GM12875 (cell line): ENCODE measurements around the gene MAPKAP1.

Experiments
- H3K4me3 ChIP-seq: one replicate; pipeline ENCODE4 v1.5.1; 2011; ENCODE audit warnings: low read depth, low read length, control low read depth
- TF ChIP-seq, protein P1 (sequence below): IDR thresholded peaks from 2 replicates; pipeline ENCODE4 v1.5.1; 2011; ENCODE audit warnings: low read depth, mild to moderate bottlenecking, control low read depth, inconsistent platforms, low read length, moderate library complexity, borderline replicate concordance; ENCODE audit not compliant: insufficient read depth

MAPKAP1 gene

DNA sequence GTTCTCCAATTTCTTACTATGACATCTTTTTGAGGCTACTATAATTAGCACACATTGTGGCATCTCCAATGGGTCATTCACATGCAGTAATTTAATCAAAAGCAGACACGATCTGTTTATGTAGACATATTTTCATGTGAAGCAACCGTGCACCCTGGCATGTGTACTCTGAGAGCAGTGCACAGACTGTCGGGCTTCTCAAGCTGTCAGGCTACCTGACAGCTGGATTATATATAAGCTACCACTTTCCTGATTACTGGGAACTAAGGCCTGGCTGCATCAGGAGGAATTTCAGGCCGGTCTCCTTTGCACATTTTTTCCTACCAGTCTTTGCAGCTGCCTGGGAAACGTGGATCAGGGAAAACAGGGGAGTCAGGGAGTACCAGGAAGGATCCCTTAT lies 197.5 kb downstream of the MAPKAP1 start:
- no peak overlapping the region for H3K4me3 ChIP-seq
- TF ChIP-seq, protein P1, sequence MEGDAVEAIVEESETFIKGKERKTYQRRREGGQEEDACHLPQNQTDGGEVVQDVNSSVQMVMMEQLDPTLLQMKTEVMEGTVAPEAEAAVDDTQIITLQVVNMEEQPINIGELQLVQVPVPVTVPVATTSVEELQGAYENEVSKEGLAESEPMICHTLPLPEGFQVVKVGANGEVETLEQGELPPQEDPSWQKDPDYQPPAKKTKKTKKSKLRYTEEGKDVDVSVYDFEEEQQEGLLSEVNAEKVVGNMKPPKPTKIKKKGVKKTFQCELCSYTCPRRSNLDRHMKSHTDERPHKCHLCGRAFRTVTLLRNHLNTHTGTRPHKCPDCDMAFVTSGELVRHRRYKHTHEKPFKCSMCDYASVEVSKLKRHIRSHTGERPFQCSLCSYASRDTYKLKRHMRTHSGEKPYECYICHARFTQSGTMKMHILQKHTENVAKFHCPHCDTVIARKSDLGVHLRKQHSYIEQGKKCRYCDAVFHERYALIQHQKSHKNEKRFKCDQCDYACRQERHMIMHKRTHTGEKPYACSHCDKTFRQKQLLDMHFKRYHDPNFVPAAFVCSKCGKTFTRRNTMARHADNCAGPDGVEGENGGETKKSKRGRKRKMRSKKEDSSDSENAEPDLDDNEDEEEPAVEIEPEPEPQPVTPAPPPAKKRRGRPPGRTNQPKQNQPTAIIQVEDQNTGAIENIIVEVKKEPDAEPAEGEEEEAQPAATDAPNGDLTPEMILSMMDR: no peak

DNA sequence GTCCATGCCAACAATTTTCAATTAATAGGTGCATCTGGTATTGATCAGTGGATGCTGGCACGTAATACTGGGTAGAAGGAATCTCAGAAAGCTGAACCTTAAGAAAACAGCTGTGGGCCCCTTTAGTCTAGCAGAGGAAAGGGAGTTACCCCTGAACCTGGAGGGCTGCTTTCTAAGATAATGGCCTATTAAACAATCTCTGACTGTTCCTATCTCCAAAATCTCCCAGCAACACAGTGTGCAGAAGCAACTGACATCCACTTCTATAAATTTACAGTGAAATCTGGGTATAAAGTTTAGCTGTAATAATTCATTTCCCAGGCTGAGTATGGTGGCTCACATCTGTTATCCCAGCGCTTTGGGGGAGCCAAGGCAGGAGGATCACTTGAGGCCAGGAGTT lies 198.8 kb downstream of the MAPKAP1 start:
- TF ChIP-seq, protein P1: no peak
- no peak overlapping the region for H3K4me3 ChIP-seq

DNA sequence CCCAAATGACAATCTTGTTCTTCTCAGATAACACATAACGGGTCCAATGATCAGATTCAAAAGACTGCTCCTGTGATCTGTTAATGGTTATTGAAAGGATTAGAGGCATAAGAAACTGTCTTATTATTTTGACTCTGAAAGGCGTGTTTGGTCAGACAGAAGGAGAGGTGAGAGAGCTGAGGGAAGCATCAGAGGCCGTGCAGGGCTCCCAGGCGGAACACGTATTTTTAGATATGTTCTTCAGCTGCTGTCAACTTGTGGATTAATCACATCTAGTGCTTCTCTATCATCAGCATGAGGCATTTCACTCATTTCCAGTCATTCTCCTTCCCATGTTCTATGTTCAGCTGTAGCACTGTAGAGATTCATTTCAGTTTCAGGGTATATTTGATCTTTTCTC lies 199.8 kb downstream of the MAPKAP1 start:
- TF ChIP-seq, protein P1: no peak
- H3K4me3 ChIP-seq: no peak overlapping the region

DNA sequence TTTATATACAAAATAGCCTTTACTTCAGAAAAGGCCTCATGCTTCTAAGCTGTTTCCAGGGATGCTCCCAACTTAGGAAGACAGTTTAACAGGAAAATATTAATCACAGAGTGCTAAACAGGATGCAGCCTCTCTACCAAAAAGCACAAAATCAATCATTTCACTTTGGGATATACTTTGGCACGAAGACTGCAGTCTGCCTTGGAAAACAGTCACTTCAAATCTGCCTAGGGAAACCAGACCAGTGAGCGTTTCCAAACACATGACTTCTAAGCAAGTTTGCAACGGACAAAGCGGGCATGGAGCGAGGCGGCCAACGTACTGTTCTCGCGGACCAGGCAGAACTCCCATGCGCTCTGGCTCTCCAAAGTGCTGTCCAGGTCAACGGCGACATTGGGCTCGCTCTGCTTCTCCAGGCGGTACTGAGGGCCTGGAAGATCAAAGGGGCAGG lies 201.0 kb downstream of the MAPKAP1 start:
- TF ChIP-seq, protein P1: no peak
- no peak overlapping the region for H3K4me3 ChIP-seq

DNA sequence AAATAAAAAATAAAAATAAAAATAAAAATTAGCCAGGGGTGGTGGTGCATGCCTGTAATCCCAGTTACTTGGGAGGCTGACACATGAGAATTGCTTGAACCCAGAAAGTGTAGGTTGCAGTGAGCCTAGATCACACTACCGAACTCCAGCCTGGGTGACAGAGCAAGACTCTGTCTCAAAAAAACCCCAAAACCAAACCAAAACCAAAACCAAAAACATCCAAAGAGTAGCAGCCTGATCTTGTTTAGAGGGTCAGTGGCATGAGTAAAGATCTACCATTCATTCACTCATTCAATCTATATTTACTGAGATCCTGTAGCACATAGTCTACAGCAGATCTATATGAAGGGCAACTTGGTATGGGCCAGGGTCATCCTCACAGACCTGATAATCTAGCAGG lies 202.4 kb downstream of the MAPKAP1 start:
- TF ChIP-seq, protein P1: no peak
- H3K4me3 ChIP-seq: no peak overlapping the region

DNA sequence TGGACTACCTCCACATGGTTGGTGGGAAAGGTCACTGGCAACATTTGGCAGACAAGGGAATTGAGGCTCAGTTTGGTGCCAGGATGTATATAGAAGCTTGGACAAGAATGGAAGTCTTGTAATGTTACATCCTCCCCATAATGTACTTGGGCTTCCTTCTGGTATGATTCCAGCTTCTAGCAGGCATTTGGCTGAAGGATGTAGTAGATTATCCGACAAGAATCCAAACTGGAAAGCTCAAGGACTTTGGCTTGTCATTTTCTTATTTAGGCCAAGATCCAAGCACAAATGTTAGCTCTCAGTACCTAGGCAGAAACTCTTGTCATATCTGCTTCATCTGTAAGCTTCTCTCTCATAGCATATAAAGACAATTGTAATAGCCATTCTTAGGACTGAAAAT lies 209.1 kb downstream of the MAPKAP1 start:
- TF ChIP-seq, protein P1: no peak
- no peak overlapping the region for H3K4me3 ChIP-seq

DNA sequence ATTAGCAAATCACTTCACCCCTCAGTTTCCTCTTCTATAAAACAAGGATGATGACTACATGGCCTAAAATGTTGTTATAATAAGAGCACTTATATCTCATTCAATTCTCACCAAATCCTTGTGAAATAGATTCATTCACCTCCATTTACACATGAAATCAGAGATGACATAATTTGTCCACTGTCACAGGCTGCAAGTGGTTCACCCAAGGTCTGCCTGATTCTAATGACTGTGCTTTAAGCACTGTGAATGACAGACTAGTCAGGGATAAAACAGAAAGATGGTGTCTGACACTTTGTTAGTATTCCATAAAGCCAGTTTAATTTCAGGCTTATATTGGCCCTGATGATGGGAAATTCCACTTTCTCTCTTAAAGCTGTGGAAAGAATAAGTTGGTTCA lies 209.5 kb downstream of the MAPKAP1 start:
- no peak overlapping the region for H3K4me3 ChIP-seq
- TF ChIP-seq, protein P1: no peak
